ENCODE measurements around the gene FZD4.

Gene FZD4

GRCh38 chr11:86904001-86904400 is 51.2 kb downstream of the FZD4 start:
- DNase-seq = no peak

GRCh38 chr11:86902345-86902744 is 52.9 kb downstream of the FZD4 start:
- no peak for DNase-seq

- DNase-seq = no peak
Measured at GRCh38 chr11:86901599-86901998, 53.6 kb downstream of the FZD4 start.

GRCh38 chr11:86900162-86900561 is 55.0 kb downstream of the FZD4 start:
- DNase-seq = no peak

- DNase-seq = no peak
Measured at GRCh38 chr11:86898689-86899088, 56.5 kb downstream of the FZD4 start.

GRCh38 chr11:86896441-86896841 is 58.8 kb downstream of the FZD4 start:
- no peak for DNase-seq

All from stimulated activated CD4-positive, alpha-beta T cell treated with anti-CD3 and anti-CD28 coated beads, Interleukin-2, amount 100 ng/mL, for 24 hours (primary cell).